ENCODE data around the gene MYLK. TPM values are rescaled to one million over a fixed set of nuclear protein-coding genes. Genes with fewer than 3 reads are reported as not detected.

The MYLK gene
- polyA plus RNA-seq, 1 donor (not counting 4 experiments of a cell fraction or from before 2014, with no cell fraction given), result 7.8 TPM

DNA sequence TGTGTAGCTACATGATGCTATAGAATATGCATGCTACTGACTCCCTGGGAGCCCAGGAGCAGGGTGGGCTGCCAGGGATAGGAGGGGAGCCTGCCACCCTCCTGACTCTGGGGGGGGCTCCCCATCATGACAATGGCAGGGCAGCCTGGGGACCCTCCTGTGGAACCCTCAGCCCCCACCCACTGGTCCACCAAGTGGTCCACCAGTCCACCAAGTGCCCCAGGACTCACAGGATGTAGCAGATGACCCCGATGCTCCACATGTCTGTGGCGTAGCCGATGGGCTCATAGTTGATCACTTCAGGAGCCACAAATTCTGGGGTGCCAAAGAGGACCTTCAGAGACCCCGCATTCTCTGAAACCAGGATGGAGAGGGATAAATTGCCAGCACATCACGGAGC, 246.3 kb downstream of the MYLK start:
- H4K20me1 ChIP-seq (ENCODE audit: control insufficient read depth, extremely low read depth, insufficient read depth, low read length), result no peaks in the 10 kb centered on the region
- H3K27ac ChIP-seq (ENCODE audit: control insufficient read depth, insufficient read depth, low read length), result no peak overlapping the region
- no peak overlapping the region for H3K4me2 ChIP-seq (ENCODE audit: control insufficient read depth, extremely low read depth, insufficient read depth, low read depth, low read length)
- FAIRE-seq (no peak), DNase-seq (ENCODE audit: low read depth, low spot score) (no peak)
- H3K9me1 ChIP-seq (ENCODE audit: control insufficient read depth, extremely low read depth, insufficient read depth, low read length), result no peaks in the 10 kb centered on the region
- H3K9ac ChIP-seq (ENCODE audit: control insufficient read depth, extremely low read depth, insufficient read depth, low read length), result no peak overlapping the region
- no peaks in the 10 kb centered on the region for H3K27me3 ChIP-seq (ENCODE audit: control insufficient read depth, extremely low read depth, insufficient read depth, low read length)
- no peaks in the 10 kb centered on the region for H3K9me3 ChIP-seq (ENCODE audit: control insufficient read depth, low read depth, low read length)
- no peaks in the 10 kb centered on the region for H3K36me3 ChIP-seq (ENCODE audit: control insufficient read depth in 2 of 2, extremely low read depth in 1 of 2, insufficient read depth in 2 of 2, low read length in 2 of 2)
- peaks cover 10% of the 10 kb centered on the region for H3K4me1 ChIP-seq (ENCODE audit: control insufficient read depth, extremely low read depth, insufficient read depth, low read length)
- dilution Hi-C loops (cut with MboI; ENCODE audit: extremely low pct_ligation_motif_present, low sequenced_read_pairs), result no loop called here
- no peak overlapping the region for H2AFZ ChIP-seq (ENCODE audit: control insufficient read depth, low read length)
- TF ChIP-seq CTCF (optimal IDR thresholded peaks at IDR 0.05 in 1 of 3, IDR thresholded peaks at IDR 0.05 in 1 of 3, conservative IDR thresholded peaks at IDR 0.05 in 1 of 3; ENCODE audit: extremely low read depth in 1 of 3, insufficient read depth in 2 of 3, low read length in 3 of 3) (no peak), EZH2 (IDR thresholded peaks at IDR 0.05; ENCODE audit: low read length) (no peak)
- no peak overlapping the region for H3K4me3 ChIP-seq (ENCODE audit: control insufficient read depth in 2 of 3, extremely low read depth in 1 of 3, insufficient read depth in 2 of 3, low read depth in 1 of 3, low read length in 3 of 3)
- no peaks in the 10 kb centered on the region for H3K79me2 ChIP-seq (ENCODE audit: control insufficient read depth, insufficient read depth, low read length)

- TF ChIP-seq EZH2 (IDR thresholded peaks at IDR 0.05; ENCODE audit: low read length) (no peak), CTCF (optimal IDR thresholded peaks at IDR 0.05 in 1 of 3, IDR thresholded peaks at IDR 0.05 in 1 of 3, conservative IDR thresholded peaks at IDR 0.05 in 1 of 3; ENCODE audit: extremely low read depth in 1 of 3, insufficient read depth in 2 of 3, low read length in 3 of 3) (no peak)
- Histone ChIP-seq H3K27me3 (ENCODE audit: control insufficient read depth, extremely low read depth, insufficient read depth, low read length) (no peaks in the 10 kb centered on the region), H3K4me1 (ENCODE audit: control insufficient read depth, extremely low read depth, insufficient read depth, low read length) (peaks cover 17% of the 10 kb centered on the region), H3K79me2 (ENCODE audit: control insufficient read depth, insufficient read depth, low read length) (no peaks in the 10 kb centered on the region), H3K9me3 (ENCODE audit: control insufficient read depth, low read depth, low read length) (no peaks in the 10 kb centered on the region), H3K9ac (ENCODE audit: control insufficient read depth, extremely low read depth, insufficient read depth, low read length) (no peak overlapping the region), H3K4me3 (ENCODE audit: control insufficient read depth in 2 of 3, extremely low read depth in 1 of 3, insufficient read depth in 2 of 3, low read depth in 1 of 3, low read length in 3 of 3) (no peak overlapping the region), H3K36me3 (ENCODE audit: control insufficient read depth in 2 of 2, extremely low read depth in 1 of 2, insufficient read depth in 2 of 2, low read length in 2 of 2) (no peaks in the 10 kb centered on the region), H3K4me2 (ENCODE audit: control insufficient read depth, extremely low read depth, insufficient read depth, low read depth, low read length) (no peak overlapping the region), H3K27ac (ENCODE audit: control insufficient read depth, insufficient read depth, low read length) (no peak overlapping the region), H3K9me1 (ENCODE audit: control insufficient read depth, extremely low read depth, insufficient read depth, low read length) (no peaks in the 10 kb centered on the region), H4K20me1 (ENCODE audit: control insufficient read depth, extremely low read depth, insufficient read depth, low read length) (no peaks in the 10 kb centered on the region), H2AFZ (ENCODE audit: control insufficient read depth, low read length) (no peak overlapping the region)
- FAIRE-seq (peak; percentile 36), DNase-seq (ENCODE audit: low read depth, low spot score) (peak; percentile 11)
- dilution Hi-C loops (cut with MboI; ENCODE audit: extremely low pct_ligation_motif_present, low sequenced_read_pairs), result no loop called here
Observed at GRCh38 chr3:123637131-123637530, 247.0 kb downstream of the MYLK start.

Data from keratinocyte (primary cell).